Stimulated activated CD4-positive, alpha-beta T cell treated with anti-CD3 and anti-CD28 coated beads, Interleukin-15, amount 100 ng/mL, for 48 hours (primary cell): ENCODE results near the gene HACD2.

ENCODE experiments used
- DNase-seq, 2 donors: peaks; one replicate each; pipeline ENCODE4 v3.0.0-alpha.2; 2020; ENCODE audit warnings: low read depth in 2 of 2

Gene HACD2, protein sequence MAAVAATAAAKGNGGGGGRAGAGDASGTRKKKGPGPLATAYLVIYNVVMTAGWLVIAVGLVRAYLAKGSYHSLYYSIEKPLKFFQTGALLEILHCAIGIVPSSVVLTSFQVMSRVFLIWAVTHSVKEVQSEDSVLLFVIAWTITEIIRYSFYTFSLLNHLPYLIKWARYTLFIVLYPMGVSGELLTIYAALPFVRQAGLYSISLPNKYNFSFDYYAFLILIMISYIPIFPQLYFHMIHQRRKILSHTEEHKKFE

DNA sequence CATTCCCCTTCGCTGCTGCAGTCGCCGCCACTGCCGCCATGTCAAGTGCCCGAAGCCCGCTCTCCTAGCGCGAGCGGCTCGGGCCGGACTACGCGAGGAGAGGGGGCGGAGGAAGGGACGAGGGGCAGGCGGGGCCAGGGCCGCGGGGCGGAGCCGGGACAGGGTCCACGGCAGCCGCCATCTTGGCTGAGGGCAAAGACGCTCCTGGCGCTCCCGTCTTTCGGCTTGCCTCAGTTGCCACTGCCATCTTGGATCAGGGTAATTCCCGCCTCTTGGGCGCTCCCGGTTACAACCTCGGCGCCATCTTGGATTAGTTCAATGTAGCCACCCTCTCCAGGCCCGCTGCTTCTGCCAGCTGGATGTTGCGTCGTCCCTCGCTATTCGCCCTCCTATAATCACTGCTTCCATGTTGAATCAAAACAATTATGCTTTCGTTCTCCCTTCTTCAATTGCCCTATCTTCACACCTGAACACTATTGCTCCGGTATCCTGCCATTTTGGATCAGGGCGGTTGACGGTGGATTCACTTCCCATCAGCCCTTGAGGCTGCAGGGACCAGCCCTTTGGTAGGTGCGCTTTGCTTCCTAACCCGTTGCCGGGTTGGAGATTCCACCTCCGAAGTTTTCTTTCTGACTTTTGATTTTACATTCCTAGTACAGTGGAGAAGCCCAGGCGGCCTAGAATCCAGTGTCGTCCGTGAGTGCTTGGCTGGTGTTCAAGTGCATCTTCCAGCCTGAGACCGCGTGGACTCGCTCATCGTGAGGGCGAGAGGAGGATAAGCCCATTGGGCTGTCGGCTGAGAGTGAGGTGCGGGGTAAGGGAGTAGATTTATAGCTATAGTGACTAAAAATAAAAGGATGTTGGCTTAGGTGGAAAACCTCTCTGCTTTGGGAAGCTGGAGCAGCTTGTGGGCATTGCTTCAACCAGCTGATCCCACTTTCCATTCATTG is at the start of gene HACD2:
HACD2 (minus strand) TSS at position 66 of the 950 bp plus-strand sequence; CDS start at position 40, 26 bp downstream.
- DNase-seq = peak; percentile 90 to 93

DNA sequence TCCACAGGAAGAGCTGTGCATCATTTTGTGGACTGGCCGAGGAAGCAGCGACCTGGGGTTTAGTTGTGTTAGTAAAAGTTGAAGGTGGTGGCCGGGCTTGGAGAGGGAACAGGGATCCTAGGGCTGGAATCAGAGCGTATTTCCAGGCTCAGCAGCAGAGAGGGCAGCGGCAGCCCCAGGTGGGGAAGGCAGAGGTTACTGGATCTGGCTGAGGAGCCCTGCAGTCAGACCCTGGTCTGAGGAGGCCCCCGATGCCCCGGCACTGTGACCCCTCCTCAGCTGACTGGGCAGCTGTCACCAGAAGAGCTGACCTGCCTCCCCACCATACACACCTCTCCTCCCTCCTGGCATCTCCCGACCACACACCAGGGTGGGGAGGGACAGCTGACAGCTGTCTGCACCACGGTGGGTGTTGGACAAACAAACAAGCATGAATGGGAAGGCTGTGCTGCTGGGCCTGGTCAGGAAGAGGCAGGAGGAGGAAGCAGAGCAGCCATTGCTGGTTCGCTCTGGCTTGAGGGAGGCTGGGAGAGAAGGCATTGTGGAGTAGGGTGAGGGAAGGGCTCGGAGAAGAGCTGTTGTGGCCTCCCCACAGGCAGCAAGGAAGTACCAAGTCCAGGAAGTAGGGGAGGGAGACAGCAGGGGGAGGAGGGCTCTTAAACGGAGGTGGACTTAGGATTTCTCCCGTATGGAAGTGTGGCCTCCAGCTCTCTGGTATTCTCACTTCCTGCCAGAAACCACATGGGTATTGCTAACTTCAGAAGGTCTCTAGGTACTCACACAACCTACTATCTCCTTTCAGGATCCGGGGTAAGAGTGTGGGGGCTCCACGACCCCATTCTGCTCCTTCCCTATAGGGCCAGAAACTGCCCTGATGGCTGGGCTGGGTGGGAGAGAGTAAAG is 49.5 kb upstream of the HACD2 start:
- DNase-seq = no peak

DNA sequence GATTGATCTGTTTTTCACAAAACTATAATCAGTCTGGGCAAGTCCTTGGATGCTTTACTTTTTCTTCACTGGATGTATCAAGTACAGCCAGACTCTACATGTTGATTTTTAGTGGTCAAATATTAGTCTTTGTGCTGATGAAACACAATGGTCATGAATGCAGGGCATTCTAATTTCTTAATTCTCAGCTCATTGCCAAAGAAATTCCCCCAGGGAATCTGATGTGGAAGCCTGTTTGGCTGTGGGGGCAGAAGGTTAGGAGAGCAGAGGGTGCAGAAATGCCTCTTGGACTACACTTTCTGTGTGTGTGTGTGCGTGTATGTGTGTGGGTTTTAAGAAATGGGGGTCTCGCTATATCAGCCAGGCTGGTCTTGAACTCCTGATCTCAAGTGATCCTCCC is 48.7 kb upstream of the HACD2 start:
- no peak for DNase-seq

DNA sequence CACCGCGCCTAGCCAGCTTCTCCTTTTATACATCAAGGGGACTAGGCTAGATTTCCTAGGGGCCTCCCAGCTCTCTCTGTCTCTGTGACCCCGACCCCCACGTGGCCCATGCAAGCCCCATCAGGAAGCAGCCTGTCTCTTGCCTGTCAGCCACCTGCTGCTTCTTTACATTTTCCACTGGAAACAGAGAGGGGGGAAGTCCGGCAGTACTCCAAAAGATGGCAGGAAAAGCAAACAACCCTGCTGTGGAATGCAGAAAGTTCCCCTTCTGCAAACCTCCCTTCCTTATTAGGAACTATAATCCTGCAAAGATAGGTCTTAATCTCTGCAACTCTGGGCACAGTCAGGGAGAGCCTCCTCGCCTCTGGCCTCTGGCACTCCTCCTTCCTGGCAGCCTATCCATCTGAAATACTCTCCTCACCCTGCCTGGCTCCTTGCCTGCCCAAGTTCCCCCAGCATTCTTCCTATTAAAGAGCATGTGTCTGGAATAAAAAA is 47.4 kb upstream of the HACD2 start:
- no peak for DNase-seq

DNA sequence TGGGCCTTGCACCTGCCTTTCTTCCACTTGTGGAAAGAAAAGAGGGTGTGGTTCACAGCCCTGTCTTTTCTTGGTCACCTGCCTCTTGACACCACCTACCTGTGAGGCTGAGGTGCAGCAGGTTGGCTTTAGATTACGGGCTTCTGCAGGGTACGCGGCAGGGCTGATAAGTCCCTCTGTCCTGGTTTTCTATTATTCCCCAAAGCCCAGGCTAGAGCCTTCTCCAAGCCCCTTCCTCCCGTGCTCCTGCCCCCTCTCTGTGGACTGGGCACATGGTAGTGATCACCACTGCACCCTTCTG is 44.8 kb upstream of the HACD2 start:
- DNase-seq = no peak

DNA sequence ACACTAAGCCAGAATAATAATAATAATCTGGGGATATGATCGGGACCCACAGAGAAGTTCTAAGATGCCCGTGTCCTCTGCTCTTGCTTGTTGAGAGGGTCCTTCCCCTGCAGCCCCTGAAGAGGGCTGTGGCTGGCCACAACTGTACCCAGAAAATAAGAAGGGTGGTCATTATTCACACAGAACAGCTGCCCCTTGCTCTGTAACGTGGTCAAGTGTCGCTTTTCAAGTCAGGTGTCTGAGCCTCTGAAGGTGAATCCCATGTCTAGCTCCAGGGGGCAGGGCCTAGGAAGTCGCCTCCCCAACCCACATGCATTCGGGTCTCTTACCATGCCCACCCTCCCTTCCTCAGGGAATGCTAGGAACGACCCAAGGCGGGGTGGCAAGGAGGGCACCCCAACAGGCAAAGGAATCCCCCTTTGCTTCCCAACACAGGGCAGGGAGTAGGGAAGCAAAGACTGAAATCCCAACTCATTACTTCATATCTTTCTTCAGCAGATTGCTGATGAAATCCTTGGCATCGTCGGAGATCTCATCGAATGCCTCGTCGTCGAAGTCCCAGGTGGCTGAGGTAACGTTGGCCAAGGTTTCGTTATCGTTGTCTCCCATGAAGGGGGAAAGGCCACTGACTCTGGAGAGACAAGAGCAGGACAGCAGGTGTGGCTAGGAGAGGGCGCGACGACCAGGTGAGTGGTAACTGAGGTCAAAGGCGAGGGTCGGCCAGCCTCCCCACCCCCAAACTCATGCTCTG is 44.3 kb upstream of the HACD2 start:
- no peak for DNase-seq

DNA sequence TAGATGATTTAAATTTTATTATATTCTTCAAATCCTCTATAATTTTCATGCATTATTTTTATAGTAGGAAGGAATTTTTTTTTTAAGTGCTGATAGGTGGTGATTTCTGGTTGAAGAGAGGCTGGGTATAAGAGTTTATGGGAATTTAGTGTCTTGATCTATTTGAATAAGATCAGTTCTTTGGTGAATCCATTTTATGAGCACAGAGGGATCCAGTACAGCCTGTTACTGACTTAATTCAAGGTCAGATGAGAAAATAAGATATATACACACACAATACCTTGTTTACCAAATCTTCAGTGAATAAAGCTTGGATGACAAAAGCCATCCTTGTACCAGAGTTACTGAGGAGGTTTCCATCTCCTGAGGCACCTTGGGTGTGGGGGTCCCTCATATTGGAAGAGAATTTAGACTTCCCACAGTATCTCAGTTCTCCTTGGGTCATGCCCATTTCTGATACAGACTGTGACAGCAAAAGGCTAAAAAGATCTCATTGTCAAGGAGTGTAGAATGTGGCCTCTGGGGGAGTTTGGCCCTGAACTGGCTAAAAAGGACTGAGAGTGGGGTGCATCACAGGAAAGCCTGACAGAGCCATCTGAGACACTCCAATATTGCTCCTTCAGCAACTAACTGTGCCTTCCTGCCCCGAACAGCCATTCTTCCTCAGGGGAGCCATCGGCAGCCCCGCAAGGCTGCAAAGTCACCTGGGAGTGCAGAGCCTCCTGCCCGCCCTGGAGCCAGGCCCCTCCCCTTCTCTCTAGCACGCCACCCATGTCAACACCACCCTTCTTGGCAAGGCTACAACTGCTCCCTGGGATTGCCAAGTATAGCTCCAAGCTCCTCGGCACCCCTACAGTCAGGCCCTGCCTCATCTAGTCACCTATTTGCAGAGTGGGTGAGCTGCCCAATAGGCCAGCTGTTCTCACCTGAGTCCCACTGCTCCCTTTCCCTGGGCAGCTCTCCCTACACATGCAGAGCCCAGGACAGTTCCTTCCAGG is 43.1 kb upstream of the HACD2 start:
- DNase-seq = no peak

DNA sequence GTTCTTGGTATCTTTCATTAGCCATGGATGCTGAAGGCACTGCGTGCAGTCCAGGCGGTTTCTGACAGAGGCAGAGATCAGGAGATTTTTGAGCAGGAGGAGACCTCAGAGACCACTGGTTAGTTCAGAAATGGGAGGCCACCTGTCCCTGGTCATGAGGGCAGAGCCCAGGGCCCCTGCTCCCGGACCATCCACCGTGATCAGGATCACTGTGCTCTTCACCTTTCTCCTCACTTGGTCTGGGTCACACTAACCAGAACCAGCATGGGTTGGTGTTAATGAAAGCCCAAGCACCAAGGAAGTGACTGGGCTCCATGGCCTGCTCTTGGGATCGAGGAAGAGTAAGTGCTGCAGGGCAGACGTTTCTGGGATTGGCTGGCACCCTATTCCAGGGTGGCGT is 42.0 kb upstream of the HACD2 start:
- DNase-seq = no peak

DNA sequence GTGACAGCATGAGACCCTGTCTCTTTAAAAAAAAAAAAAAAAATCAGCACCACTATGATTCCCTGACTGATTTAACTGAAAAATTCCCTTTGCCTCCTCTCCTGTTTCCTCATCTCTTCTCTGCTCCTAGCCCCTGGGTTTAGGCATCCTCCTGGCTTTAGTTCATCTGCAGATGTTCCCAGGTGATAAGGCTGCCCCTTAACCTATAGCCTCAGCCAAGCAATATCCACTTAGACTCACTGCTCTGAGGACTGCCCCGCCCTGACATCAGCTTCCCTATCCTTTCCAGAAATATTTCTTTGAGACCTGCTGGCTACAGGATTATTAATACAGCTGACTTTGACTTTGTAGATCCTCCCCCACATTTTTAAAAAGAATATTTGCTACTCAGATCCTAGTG is 39.4 kb upstream of the HACD2 start:
- no peak for DNase-seq

DNA sequence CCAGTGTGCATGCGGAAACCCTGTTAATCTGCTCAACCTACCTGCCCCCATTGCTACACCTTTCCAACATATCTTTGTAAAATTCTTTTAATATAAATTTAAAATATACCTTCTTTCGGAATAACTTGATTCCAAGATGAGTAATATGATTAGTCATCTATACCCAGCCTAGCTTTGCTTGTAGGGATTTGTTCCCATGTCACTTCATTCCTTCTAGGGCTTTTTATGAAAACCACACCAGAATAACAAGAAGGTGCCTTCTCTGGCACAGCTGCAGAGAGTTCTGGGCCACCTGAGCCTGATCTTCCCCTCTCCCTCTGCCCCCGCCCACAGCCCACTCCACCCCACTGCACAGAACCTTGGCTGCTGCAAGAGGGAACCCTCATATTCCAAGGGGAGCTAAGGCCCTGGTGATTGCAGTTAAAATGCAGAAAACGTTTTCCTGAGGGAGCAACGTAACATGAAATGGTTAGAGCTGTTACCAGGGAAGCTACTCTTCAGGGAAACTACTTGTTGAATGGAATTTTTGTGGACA is 38.6 kb upstream of the HACD2 start:
- no peak for DNase-seq

DNA sequence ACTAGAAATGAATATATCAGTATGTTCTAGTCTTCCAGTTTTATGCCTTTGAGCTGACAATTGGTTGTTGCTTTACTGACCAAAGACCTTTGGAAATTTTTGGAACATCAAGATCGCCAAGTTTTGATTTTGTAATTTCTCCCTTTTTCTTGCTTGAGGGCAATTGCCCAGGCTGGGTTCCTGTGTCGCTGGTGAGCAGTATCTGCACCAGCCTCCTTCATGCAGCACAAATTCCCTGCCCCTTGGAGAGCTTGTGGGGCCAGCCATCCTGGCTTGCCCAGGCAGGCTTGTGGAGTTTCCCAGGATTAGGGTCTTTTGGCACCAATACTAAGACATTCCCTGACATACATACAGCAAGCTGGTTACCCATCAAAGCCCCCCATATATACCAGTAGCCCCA is 37.9 kb upstream of the HACD2 start:
- no peak for DNase-seq

DNA sequence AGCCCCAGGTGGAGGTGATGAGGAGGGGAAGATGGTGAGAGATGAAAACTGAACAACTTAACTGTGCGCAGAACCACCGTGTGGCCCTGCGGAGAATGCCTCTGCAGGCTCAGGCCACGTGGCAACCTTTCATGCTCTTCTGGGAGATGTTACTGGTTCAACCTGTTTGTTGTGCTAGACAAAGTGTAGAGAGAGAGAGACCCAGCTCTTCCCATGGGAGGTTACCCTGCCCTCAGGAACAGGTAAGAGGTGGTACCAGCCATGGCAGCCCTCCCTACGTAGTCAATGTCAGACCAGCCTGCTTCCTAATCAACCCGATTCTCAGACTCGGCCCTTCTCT is 37.0 kb upstream of the HACD2 start:
- DNase-seq = no peak

DNA sequence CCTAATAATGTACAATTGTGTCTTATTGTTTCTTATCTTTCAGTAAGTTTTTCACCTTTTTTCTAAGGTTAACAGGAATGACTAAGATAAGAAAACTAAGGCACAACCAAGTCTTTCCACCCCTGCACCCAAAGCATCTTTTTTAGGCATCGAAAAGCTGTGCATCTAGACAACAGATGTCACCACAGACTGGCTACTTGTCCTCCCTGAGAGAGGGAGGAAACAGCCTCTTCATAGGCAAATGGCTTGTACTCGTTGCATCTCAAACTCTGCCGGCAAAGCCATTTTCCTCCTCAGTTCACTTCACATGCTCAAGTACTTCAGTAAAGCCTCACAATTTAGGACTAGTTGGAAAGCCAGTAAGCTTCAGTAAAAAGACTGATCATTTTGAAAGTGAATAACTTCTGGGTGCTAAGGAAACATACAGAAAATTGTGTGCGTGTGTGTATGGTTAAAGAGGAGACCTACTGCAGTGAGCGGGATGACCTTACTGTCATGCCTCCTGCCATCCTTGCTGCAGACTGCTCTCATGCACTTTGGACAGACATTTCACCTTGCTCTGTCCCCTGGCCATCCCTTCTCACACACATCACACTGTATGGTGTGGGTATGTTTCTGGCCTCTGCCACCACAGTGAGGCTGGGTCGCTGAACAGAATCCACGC is 36.5 kb upstream of the HACD2 start:
- no peak for DNase-seq

DNA sequence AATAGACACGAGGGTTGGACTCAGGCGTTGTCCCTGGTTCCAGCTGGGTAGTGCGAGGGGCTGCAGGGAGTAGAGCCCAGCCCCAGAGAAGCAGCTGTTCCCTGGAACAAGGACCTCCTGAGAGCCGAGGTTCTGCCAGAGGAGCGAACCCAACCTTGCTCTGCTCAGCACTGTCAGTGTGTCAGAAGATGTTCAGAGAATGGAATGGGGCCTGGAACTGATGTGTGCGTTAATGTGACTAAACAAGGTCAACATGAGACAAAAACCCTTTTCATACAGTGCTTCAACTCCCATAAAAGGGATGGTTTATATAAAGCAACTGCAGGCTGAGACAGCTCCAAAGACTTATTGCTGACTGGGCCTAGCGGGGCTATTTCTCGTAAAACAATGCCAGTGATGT is 35.5 kb upstream of the HACD2 start:
- DNase-seq = no peak

DNA sequence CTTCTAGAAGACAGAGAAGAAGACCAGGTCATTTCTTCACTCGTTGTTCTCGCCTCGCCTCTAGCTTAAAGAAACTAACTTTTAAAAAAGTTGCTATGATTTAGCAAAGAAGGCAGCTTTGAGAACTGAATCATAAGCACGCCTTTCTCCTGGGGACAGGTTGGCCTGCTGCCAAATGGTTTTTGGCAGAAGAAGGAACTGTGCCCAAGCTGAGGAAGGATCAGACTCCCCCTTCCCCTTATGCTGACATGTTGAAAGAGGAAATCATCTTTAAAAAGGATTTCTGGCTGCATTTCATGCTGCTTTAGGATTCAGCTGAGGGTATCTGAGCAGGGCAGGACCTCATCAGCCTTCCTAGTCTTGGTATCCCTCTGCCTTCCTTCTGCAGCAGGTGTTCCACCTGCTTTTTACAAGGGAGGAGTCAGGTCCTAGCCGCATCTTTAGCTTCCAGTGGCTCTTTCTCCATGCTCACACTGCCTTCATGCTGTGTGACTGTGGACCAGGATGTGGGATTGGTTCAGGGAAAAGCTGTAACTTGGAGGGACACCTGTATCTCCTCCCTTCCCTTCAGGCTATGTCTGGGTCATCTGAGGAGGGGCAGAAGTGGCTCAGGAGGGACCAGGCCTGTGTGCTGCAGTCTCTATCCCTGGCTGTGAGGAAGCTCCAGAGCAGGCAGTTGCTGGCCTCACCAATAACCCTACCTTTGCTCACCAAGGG is 34.1 kb upstream of the HACD2 start:
- no peak for DNase-seq

DNA sequence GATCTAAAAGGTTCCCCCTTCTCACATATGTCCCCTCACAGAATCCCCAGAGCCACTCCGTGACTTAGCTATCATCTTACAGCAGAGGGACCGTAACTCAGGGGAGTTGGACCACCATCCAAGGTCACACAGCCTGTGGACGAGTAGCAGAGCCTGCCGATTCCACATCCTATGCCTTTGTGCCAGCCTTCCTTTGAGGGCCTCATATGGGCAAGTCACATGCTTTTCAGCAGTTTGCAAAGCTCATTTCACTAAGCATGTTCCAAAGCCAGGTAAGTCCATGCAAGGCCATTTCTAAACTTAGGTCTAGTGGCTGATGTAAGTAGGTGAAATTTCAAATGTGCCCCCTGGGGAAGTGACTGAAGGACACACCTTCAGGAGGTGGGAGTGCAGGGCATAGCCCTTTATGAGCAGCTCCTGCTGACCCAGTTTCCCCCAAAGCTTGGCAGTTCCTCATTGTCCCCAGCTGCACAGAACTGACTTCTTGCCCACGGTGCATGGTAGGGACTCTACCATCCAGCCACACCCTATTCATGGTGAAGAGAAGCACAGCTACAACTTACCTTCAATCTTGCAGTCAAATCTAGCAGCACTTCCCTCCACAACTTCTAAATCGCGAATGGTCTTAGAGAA is 33.3 kb upstream of the HACD2 start:
- no peak for DNase-seq

DNA sequence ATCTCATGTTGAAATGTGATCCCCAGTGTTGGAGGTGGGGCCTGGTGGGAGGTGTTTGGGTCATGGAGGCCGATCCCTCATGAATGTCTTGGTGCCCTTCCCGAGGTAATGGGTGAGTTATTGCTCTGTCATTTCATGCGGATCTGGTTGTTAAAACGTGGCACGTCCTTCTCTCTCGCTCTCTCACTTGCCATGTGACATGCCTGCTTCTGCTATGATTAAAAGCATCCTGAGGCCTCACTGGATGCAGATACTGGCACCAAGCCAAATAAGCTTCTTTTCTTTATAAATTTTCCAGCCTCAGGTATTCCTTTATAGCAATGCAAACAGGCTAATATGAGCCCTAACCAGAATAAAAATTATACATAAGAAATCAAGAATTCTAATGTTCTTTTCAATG is 31.7 kb upstream of the HACD2 start:
- DNase-seq = no peak

DNA sequence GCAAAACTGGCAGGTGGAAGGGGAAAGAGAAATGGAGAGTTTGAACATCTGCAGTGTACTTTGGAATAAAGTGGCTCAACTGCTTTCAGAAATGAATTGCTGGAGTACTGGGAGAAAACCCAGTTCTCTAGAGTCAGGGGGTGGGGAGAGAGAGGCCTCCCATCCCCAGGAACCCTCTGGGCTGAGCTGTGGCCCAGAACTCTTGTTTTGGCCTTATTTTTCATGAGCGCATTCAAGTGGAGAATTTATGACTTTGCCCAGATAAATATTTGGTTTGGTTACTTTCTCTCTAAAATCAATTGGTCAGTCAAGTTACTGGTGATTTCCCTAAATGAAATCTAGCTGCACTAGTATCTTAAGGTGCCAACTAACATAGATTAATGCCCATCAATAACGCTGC is 28.7 kb upstream of the HACD2 start:
- DNase-seq = no peak
